Endothelial cell of umbilical vein (primary cell): ENCODE results near the gene NPDC1. TPM values are rescaled to one million over a fixed set of nuclear protein-coding genes. Genes with fewer than 3 reads are reported as not detected.

Experiments used
- BruUV-seq: library from RNA; stranded (reverse); fragments of 400-500 nt; replicated peaks from 2 replicates; lab custom pipeline; 2021; lab: Mats Ljungman, UMichigan
- CTCF ChIA-PET: fragments of 300-600, 350-600 bp; sonication (Branson Sonifier 250); formaldehyde crosslinking; loops from one replicate; lab custom pipeline; 2021; ENCODE audit warnings: antibody characterized with exemption, inconsistent platforms; lab: Charles Lee
- POLR2A ChIA-PET: fragments of 300-600, 350-600 bp; sonication (Branson Sonifier 250); formaldehyde crosslinking; loops from one replicate; lab custom pipeline; 2021; ENCODE audit warnings: antibody characterized with exemption, inconsistent platforms; lab: Charles Lee
- DNase-seq: peaks from one replicate; pipeline ENCODE4 v3.0.0-alpha.2; 2011; ENCODE audit warnings: low read depth, low spot score
- FAIRE-seq: peaks from 2 replicates; lab custom pipeline; 2011; peaks lifted over from hg19 to GRCh38; lab: Jason Lieb, UNC
- H2AFZ ChIP-seq: 2 replicates; pipeline ENCODE4 v1.6.0; 2012; ENCODE audit warnings: low read depth, low read length, control low read depth, inconsistent platforms
- H3K27ac ChIP-seq: 2 replicates; pipeline ENCODE4 v1.5.1; 2011; ENCODE audit warnings: low read depth, mild to moderate bottlenecking, control low read depth, low read length, moderate library complexity; ENCODE audit not compliant: insufficient read depth
- H3K27me3 ChIP-seq, 2 experiments: 2 replicates each; pipeline versions ENCODE4 v1.6.0 to v1.6.1; 2011; ENCODE audit warnings: low read length in 2 of 2, mixed read lengths in 1 of 2; ENCODE audit not compliant: control insufficient read depth in 2 of 2, insufficient read depth in 2 of 2
- H3K36me3 ChIP-seq, 2 experiments: 2 replicates in 1 of 2; 3 replicates in 1 of 2; pipeline ENCODE4 v1.5.1; 2011; ENCODE audit warnings: low read length in 2 of 2, mild to moderate bottlenecking in 1 of 2, moderate library complexity in 1 of 2; ENCODE audit not compliant: control insufficient read depth in 2 of 2, insufficient read depth in 2 of 2; ENCODE audit errors: extremely low read depth in 1 of 2
- H3K4me1 ChIP-seq: 3 replicates; pipeline ENCODE4 v1.5.1; 2011; ENCODE audit warnings: mild to moderate bottlenecking, low read length; ENCODE audit not compliant: control insufficient read depth, insufficient read depth; ENCODE audit errors: extremely low read depth
- H3K4me2 ChIP-seq: 2 replicates; pipeline ENCODE4 v1.6.1; 2011; ENCODE audit warnings: low read length, control low read depth, mixed read lengths; ENCODE audit not compliant: insufficient read depth
- H3K4me3 ChIP-seq, 3 experiments: fragments of 200-600 bp in 1 of 3; sonication (generic), shearing (Covaris generic) in 1 of 3; replicated peaks in 1 of 3; 2 replicates each; pipeline ENCODE4 v1.5.1; 2011 to 2016; ENCODE audit warnings: control low read depth in 3 of 3, low read length in 3 of 3, mild to moderate bottlenecking in 2 of 3, inconsistent platforms in 1 of 3, low read depth in 1 of 3, moderate library complexity in 1 of 3; ENCODE audit not compliant: insufficient read depth in 1 of 3
- H3K79me2 ChIP-seq: 2 replicates; pipeline ENCODE4 v1.6.0; 2012; ENCODE audit warnings: low read length, inconsistent platforms; ENCODE audit not compliant: control insufficient read depth, insufficient read depth
- H3K9ac ChIP-seq: replicated peaks from 2 replicates; pipeline ENCODE3; 2011; ENCODE audit warnings: low read length, control low read depth; ENCODE audit not compliant: insufficient read depth; ENCODE audit errors: extremely low read depth
- H3K9me1 ChIP-seq: replicated peaks from 3 replicates; pipeline ENCODE4 v1.6.0; 2011; ENCODE audit warnings: mild to moderate bottlenecking, low read length; ENCODE audit not compliant: control insufficient read depth, insufficient read depth; ENCODE audit errors: extremely low read depth
- H3K9me3 ChIP-seq: replicated peaks from 2 replicates; pipeline ENCODE4 v1.5.1; 2012; ENCODE audit warnings: low read length, inconsistent platforms; ENCODE audit not compliant: control insufficient read depth, insufficient read depth
- H4K20me1 ChIP-seq: replicated peaks from 2 replicates; pipeline ENCODE3; 2011; ENCODE audit warnings: mild to moderate bottlenecking, low read length; ENCODE audit not compliant: control insufficient read depth, insufficient read depth; ENCODE audit errors: extremely low read depth
- EZH2 ChIP-seq: IDR thresholded peaks from 2 replicates; pipeline ENCODE4 v1.6.1; 2012; ENCODE audit warnings: borderline replicate concordance, low read depth, mild to moderate bottlenecking, moderate library complexity, low read length, inconsistent platforms; ENCODE audit not compliant: severe bottlenecking
- FOS ChIP-seq: IDR thresholded peaks from 2 replicates; pipeline ENCODE4 v1.6.1; 2011; ENCODE audit warnings: mild to moderate bottlenecking, low read length, moderate library complexity, borderline replicate concordance; ENCODE audit not compliant: insufficient read depth
- GATA2 ChIP-seq: IDR thresholded peaks from 2 replicates; pipeline ENCODE4 v1.7.0; 2011; ENCODE audit warnings: low read depth, mild to moderate bottlenecking, moderate library complexity, mixed read lengths, low read length; ENCODE audit not compliant: insufficient read length, insufficient read depth
- JUN ChIP-seq: IDR thresholded peaks from 2 replicates; pipeline ENCODE4 v1.6.1; 2011; ENCODE audit warnings: borderline replicate concordance, low read depth; ENCODE audit not compliant: insufficient read length, insufficient read depth
- MYC ChIP-seq: IDR thresholded peaks from one replicate; pipeline ENCODE4 v1.6.1; 2011; ENCODE audit warnings: mild to moderate bottlenecking, low read depth, low read length
- POLR2A ChIP-seq: IDR thresholded peaks from 2 replicates; pipeline ENCODE4 v1.6.1; 2012; ENCODE audit warnings: low read depth, mild to moderate bottlenecking, control low read depth, low read length
- POLR2AphosphoS5 ChIP-seq: IDR thresholded peaks from 2 replicates; pipeline ENCODE4 v1.6.1; 2012; ENCODE audit warnings: low read depth, mild to moderate bottlenecking, control low read depth, low read length, moderate library complexity; ENCODE audit not compliant: insufficient read depth
- dilution Hi-C: fragments of 300-500 bp; cut with MboI; formaldehyde crosslinking; loops from one replicate; pipeline ENCODE4 v1.15.0; 2019; ENCODE audit warnings: low sequenced_read_pairs; ENCODE audit not compliant: extremely low pct_ligation_motif_present
- intact Hi-C: fragments of 100-400 bp; cut with micrococcal nuclease; formaldehyde crosslinking; loops from one replicate; pipeline ENCODE4 v1.10.0; 2022
- polyA plus RNA-seq, 4 experiments: library from polyadenylated mRNA; depleted of rRNA in 3 of 4; stranded (reverse) in 3 of 4; unstranded in 1 of 4; fragments of >200 nt; gene quantifications; 2 replicates each; pipeline versions ENCODE4 v1.2.1 to v1.2.3, GENCODE V29; 2011 to 2012; ENCODE audit warnings: missing spikeins in 1 of 4
- total RNA-seq: library from RNA; stranded (reverse); gene quantifications from 2 replicates; pipeline ENCODE4 v1.2.3, GENCODE V29; 2021
- TF ChIP-seq, protein P1 (sequence below): IDR thresholded peaks from 2 replicates; pipeline ENCODE4 v1.6.1; 2011; ENCODE audit not compliant: insufficient read depth, insufficient read length
- TF ChIP-seq, protein P2 (sequence below), 2 donors: IDR thresholded peaks; 1 replicate in 1 of 2; 2 replicates in 1 of 2; pipeline ENCODE4 v1.5.1; 2011; ENCODE audit warnings: low read length in 2 of 2, mild to moderate bottlenecking in 2 of 2, moderate library complexity in 2 of 2, control low read depth in 1 of 2, inconsistent platforms in 1 of 2, low read depth in 1 of 2; ENCODE audit not compliant: insufficient read depth in 1 of 2; ENCODE audit errors: extremely low read depth in 1 of 2

The NPDC1 gene
- total and polyA plus RNA-seq, 2 donors (not counting 3 experiments of a cell fraction or from before 2014, with no cell fraction given) = 115 to 181 TPM

DNA sequence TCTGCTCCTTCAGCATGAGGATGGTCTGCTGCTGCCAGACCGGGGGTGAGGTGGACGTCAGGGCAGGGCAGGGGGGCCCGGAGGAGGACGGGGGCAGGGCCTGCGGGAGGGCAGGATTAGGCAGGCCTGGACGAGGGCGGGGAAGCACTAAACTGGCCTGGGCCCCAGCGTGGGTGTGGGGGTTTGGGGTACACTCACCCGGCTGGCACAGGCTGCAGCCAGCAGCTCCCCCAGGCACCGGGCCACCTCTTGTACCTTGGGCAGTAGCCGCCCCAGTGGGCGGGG lies 18.8 kb upstream of the NPDC1 start:
- TF ChIP-seq FOS (no peak), POLR2A (no peak), EZH2 (no peak), MYC (no peak), POLR2AphosphoS5 (no peak), GATA2 (no peak), JUN (no peak)
- TF ChIP-seq, protein P1, sequence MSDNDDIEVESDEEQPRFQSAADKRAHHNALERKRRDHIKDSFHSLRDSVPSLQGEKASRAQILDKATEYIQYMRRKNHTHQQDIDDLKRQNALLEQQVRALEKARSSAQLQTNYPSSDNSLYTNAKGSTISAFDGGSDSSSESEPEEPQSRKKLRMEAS = no peak
- TF ChIP-seq, protein P2, sequence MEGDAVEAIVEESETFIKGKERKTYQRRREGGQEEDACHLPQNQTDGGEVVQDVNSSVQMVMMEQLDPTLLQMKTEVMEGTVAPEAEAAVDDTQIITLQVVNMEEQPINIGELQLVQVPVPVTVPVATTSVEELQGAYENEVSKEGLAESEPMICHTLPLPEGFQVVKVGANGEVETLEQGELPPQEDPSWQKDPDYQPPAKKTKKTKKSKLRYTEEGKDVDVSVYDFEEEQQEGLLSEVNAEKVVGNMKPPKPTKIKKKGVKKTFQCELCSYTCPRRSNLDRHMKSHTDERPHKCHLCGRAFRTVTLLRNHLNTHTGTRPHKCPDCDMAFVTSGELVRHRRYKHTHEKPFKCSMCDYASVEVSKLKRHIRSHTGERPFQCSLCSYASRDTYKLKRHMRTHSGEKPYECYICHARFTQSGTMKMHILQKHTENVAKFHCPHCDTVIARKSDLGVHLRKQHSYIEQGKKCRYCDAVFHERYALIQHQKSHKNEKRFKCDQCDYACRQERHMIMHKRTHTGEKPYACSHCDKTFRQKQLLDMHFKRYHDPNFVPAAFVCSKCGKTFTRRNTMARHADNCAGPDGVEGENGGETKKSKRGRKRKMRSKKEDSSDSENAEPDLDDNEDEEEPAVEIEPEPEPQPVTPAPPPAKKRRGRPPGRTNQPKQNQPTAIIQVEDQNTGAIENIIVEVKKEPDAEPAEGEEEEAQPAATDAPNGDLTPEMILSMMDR (IDR thresholded peaks at IDR 0.05; ENCODE audit: extremely low read depth in 1 of 2, insufficient read depth in 1 of 2, low read depth in 1 of 2, low read length in 2 of 2) = no peak
- intact Hi-C loops = loop anchor here (1.0 kb wide), 2 partner anchors 36 to 278 kb away; no protein-coding TSS in a partner anchor
- Histone ChIP-seq H3K27ac (no peak overlapping the region), H3K4me1 (peaks cover 5% of the 10 kb centered on the region), H2AFZ (no peak overlapping the region), H3K4me3 (no peak overlapping the region), H3K9me1 (no peaks in the 10 kb centered on the region), H4K20me1 (no peaks in the 10 kb centered on the region), H3K9me3 (no peaks in the 10 kb centered on the region), H3K79me2 (peaks cover 9% of the 10 kb centered on the region), H3K36me3 (no peaks in the 10 kb centered on the region), H3K9ac (no peak overlapping the region), H3K4me2 (no peak overlapping the region), H3K27me3 (no peaks in the 10 kb centered on the region)
- ChIA-PET POLR2A (no interaction called here), CTCF (interaction anchor here (1.5 to 8.0 kb wide), 3 partner anchors 17 to 37 kb away, joined by 4 to 152 read pairs (median 34); partner anchors contain the start of gene NPDC1)
- DNase-seq (no peak), FAIRE-seq (no peak)
- dilution Hi-C loops = no loop called here
- BruUV-seq = no TSS peak
